Measurements from ENCODE around the gene ATXN10.

DNA sequence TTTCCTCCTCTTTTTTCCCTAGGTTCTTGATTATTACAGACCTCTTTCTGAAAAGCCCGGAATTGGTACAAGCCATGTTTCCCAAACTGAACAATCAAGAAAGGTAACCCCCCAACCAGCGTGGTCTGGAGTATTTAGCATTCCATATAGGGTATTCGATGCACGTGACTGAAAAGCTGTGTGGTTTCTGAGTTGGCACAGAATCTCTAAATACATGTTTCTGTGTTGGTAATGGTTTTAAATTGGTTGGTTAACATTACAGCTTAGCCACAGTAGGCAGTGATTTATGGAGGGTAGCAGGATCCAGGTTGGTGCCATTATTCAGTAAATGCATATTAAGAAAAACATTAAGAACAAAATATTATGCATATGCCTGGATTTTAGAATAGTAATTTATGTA, 46.8 kb downstream of the ATXN10 start:
- TF ChIP-seq, protein P1, sequence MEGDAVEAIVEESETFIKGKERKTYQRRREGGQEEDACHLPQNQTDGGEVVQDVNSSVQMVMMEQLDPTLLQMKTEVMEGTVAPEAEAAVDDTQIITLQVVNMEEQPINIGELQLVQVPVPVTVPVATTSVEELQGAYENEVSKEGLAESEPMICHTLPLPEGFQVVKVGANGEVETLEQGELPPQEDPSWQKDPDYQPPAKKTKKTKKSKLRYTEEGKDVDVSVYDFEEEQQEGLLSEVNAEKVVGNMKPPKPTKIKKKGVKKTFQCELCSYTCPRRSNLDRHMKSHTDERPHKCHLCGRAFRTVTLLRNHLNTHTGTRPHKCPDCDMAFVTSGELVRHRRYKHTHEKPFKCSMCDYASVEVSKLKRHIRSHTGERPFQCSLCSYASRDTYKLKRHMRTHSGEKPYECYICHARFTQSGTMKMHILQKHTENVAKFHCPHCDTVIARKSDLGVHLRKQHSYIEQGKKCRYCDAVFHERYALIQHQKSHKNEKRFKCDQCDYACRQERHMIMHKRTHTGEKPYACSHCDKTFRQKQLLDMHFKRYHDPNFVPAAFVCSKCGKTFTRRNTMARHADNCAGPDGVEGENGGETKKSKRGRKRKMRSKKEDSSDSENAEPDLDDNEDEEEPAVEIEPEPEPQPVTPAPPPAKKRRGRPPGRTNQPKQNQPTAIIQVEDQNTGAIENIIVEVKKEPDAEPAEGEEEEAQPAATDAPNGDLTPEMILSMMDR (conservative IDR thresholded peaks at IDR 0.05; ENCODE audit: low read length), result no peak
- TF ChIP-seq EZH2phosphoT487 (IDR thresholded peaks at IDR 0.05; ENCODE audit: borderline replicate concordance), result no peak
